ENCODE results near the gene ASTL. TPM values are rescaled to one million over a fixed set of nuclear protein-coding genes. Genes with fewer than 3 reads are reported as not detected.
A peak's percentile ranks its signal among the peaks of the same experiment; 100 is the strongest.

Gene ASTL
- polyA plus RNA-seq, 3 donors: 0.71 TPM; not detected in 2

GRCh38 chr2:96120091-96120720, 18.1 kb downstream of the ASTL start:
- no peak for DNase-seq
- Histone ChIP-seq H3K79me2 (ENCODE audit: insufficient read depth, low read length) (no peaks in the 10 kb centered on the region), H2AFZ (ENCODE audit: insufficient read depth, low read depth, low read length, poor library complexity, severe bottlenecking) (no peak overlapping the region), H3K9ac (ENCODE audit: insufficient read depth, low read length, poor library complexity, severe bottlenecking) (no peak overlapping the region), H4K20me1 (ENCODE audit: insufficient read depth, low read length) (no peaks in the 10 kb centered on the region), H3K4me1 (ENCODE audit: control insufficient read depth in 1 of 2, insufficient read depth in 2 of 2, low read length in 2 of 2) (peaks cover 3 to 18% of the 10 kb centered on the region in 2 donors), H3K27me3 (ENCODE audit: control insufficient read depth in 2 of 2, insufficient read depth in 2 of 2, low read length in 2 of 2) (peaks cover 5 to 39% of the 10 kb centered on the region in 2 donors), H3K9me3 (replicated peaks in 1 of 2; ENCODE audit: control insufficient read depth in 1 of 2, insufficient read depth in 1 of 2, low read length in 2 of 2) (no peaks in the 10 kb centered on the region), H3K27ac (ENCODE audit: low read depth in 1 of 2, low read length in 2 of 2) (no peak overlapping the region), H3K4me2 (replicated peaks; ENCODE audit: extremely low read depth, low read length, poor library complexity, severe bottlenecking) (no peak overlapping the region), H3K36me3 (replicated peaks in 1 of 2; ENCODE audit: control insufficient read depth in 1 of 2, insufficient read depth in 2 of 2, low read length in 2 of 2) (no peaks in the 10 kb centered on the region), H3K4me3 (replicated peaks in 1 of 3; ENCODE audit: low read depth in 2 of 3, low read length in 3 of 3) (no peak overlapping the region)
- peak overlapping the region in 1 of 7 donors; percentile 54 for H3K27ac Mint-ChIP-seq
- H3K36me3 Mint-ChIP-seq: peaks cover 3 to 7% of the 10 kb centered on the region in 2 donors
- WGBS (ENCODE audit: insufficient coverage): 23% methylated on average over 11 of the region's 11 CpGs
- peaks cover 34 to 56% (median 38%) of the 10 kb centered on the region in 3 donors for H3K27me3 Mint-ChIP-seq (ENCODE audit: low read depth in 3 of 3)
- peak overlapping the region in 1 of 2 donors; percentile 49 for H3K4me3 Mint-ChIP-seq
- H3K4me1 Mint-ChIP-seq: peaks cover 19% of the 10 kb centered on the region
- TF ChIP-seq CTCF (IDR thresholded peaks at IDR 0.05): no peak
- intact Hi-C loops (cut with micrococcal nuclease): no loop called here
- peaks cover 2 to 10% (median 8%) of the 10 kb centered on the region in 7 donors for H3K9me3 Mint-ChIP-seq

- WGBS (ENCODE audit: insufficient coverage): 94% methylated on average over 5 of the region's 5 CpGs
- peaks cover 19% of the 10 kb centered on the region for H3K4me1 Mint-ChIP-seq
- no peak for DNase-seq
- intact Hi-C loops (cut with micrococcal nuclease): loop anchor here in 1 of 2 donors (10.0 kb wide), 2 partner anchors 55 to 95 kb away; no protein-coding TSS in a partner anchor
- Histone ChIP-seq H4K20me1 (ENCODE audit: insufficient read depth, low read length) (no peaks in the 10 kb centered on the region), H3K4me1 (ENCODE audit: control insufficient read depth in 1 of 2, insufficient read depth in 2 of 2, low read length in 2 of 2) (peaks cover 3 to 18% of the 10 kb centered on the region in 2 donors), H3K79me2 (ENCODE audit: insufficient read depth, low read length) (no peaks in the 10 kb centered on the region), H3K27me3 (ENCODE audit: control insufficient read depth in 2 of 2, insufficient read depth in 2 of 2, low read length in 2 of 2) (peaks cover 5 to 45% of the 10 kb centered on the region in 2 donors), H3K36me3 (replicated peaks in 1 of 2; ENCODE audit: control insufficient read depth in 1 of 2, insufficient read depth in 2 of 2, low read length in 2 of 2) (no peaks in the 10 kb centered on the region), H2AFZ (ENCODE audit: insufficient read depth, low read depth, low read length, poor library complexity, severe bottlenecking) (no peak overlapping the region), H3K9ac (ENCODE audit: insufficient read depth, low read length, poor library complexity, severe bottlenecking) (no peak overlapping the region), H3K4me2 (replicated peaks; ENCODE audit: extremely low read depth, low read length, poor library complexity, severe bottlenecking) (no peak overlapping the region), H3K27ac (ENCODE audit: low read depth in 1 of 2, low read length in 2 of 2) (no peak overlapping the region), H3K4me3 (replicated peaks in 1 of 3; ENCODE audit: low read depth in 2 of 3, low read length in 3 of 3) (no peak overlapping the region), H3K9me3 (replicated peaks in 1 of 2; ENCODE audit: control insufficient read depth in 1 of 2, insufficient read depth in 1 of 2, low read length in 2 of 2) (no peaks in the 10 kb centered on the region)
- no peak overlapping the region for H3K4me3 Mint-ChIP-seq
- TF ChIP-seq CTCF (IDR thresholded peaks at IDR 0.05): no peak
- H3K9me3 Mint-ChIP-seq: peaks cover 2 to 10% (median 8%) of the 10 kb centered on the region in 7 donors
- H3K27me3 Mint-ChIP-seq (ENCODE audit: low read depth in 3 of 3): peaks cover 40 to 62% (median 42%) of the 10 kb centered on the region in 3 donors
- H3K36me3 Mint-ChIP-seq: peaks cover 3 to 7% of the 10 kb centered on the region in 2 donors
- peak overlapping the region in 1 of 7 donors; percentile 45 for H3K27ac Mint-ChIP-seq
Observed at GRCh38 chr2:96119389-96119751, 18.9 kb downstream of the ASTL start.
